ENCODE data around the gene EPS15. TPM values are rescaled to one million over a fixed set of nuclear protein-coding genes. Genes with fewer than 3 reads are reported as not detected.
"Not testable (repeated sequence)": the region's sequence is repeated elsewhere in the genome, so short reads cannot be mapped to it uniquely, and the experiment has no call there.

EPS15 gene
- total RNA-seq, 4 donors from 2014 or later, result 53.5 to 106 (median 74.2) TPM

DNA sequence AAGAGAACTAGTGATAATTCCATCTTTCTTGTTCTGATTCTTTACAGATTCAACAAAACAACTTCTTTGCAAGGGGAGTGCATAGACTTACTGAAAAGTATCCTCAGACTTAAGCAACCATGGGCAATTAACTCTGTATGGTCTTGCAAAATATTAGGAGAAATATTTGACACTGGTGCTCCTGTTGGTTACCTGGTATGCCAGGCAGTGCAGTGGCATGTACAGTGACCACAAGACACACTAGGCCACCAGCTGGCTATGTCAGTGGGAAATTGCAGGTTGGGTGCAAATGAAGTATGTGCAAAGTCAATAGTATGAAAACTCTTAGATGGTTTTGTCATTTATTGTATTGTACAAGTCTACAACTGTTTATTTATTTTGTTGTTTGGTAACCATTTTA, 34.5 kb downstream of the EPS15 start:
- Histone ChIP-seq H3K9me3 (no peaks in the 10 kb centered on the region), H3K4me1 (peaks cover 0 to 49% (median 3%) of the 10 kb centered on the region in 3 donors), H3K27me3 (no peaks in the 10 kb centered on the region), H3K36me3 (peaks cover 0 to 4% of the 10 kb centered on the region in 2 donors), H3K4me3 (no peak overlapping the region), H3K27ac (no peak overlapping the region)
- TF ChIP-seq POLR2AphosphoS5 (IDR thresholded peaks at IDR 0.05), result no peak
- no peak for TF ChIP-seq POLR2A (IDR thresholded peaks at IDR 0.05)
- TF ChIP-seq EP300 (IDR thresholded peaks at IDR 0.05), result no peak
- ATAC-seq, result no peak

DNA sequence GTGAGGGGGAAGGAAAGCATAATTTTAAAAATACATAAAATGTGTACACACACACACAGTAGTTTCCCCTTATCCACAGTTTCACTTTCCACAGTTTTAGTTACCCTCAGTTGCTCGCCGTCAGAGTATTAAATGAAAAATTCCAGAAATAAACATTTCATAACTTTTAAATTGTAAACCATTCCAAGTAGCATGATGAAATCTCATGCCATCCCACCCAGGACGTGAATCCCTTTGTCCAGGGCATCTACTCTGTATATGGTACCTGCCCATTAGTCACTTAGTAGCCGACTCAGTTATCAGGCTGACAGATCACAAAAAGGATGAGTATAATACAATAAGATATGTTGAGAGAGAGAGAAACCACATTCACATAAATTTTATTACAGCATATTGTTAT, 36.2 kb downstream of the EPS15 start:
- no peaks in the 10 kb centered on the region for H3K27me3 ChIP-seq
- no peak for TF ChIP-seq POLR2AphosphoS5 (IDR thresholded peaks at IDR 0.05)
- no peak for TF ChIP-seq EP300 (IDR thresholded peaks at IDR 0.05)
- TF ChIP-seq POLR2A (IDR thresholded peaks at IDR 0.05), result no peak
- TF ChIP-seq, protein P1, sequence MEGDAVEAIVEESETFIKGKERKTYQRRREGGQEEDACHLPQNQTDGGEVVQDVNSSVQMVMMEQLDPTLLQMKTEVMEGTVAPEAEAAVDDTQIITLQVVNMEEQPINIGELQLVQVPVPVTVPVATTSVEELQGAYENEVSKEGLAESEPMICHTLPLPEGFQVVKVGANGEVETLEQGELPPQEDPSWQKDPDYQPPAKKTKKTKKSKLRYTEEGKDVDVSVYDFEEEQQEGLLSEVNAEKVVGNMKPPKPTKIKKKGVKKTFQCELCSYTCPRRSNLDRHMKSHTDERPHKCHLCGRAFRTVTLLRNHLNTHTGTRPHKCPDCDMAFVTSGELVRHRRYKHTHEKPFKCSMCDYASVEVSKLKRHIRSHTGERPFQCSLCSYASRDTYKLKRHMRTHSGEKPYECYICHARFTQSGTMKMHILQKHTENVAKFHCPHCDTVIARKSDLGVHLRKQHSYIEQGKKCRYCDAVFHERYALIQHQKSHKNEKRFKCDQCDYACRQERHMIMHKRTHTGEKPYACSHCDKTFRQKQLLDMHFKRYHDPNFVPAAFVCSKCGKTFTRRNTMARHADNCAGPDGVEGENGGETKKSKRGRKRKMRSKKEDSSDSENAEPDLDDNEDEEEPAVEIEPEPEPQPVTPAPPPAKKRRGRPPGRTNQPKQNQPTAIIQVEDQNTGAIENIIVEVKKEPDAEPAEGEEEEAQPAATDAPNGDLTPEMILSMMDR (IDR thresholded peaks at IDR 0.05), result no peak
- no peaks in the 10 kb centered on the region for H3K9me3 ChIP-seq
- H3K4me3 ChIP-seq, result no peak overlapping the region
- ATAC-seq, result peak; percentile 46
- peak overlapping the region in 2 of 4 donors; percentile 1 to 14 for H3K27ac ChIP-seq
- peaks cover 0 to 34% (median 3%) of the 10 kb centered on the region in 3 donors for H3K4me1 ChIP-seq
- peaks cover 0 to 4% of the 10 kb centered on the region in 2 donors for H3K36me3 ChIP-seq
- 35 to 40% methylated on average over 4 of the region's 4 CpGs for WGBS, 2 donors (ENCODE audit: low coverage in 1 of 2)

DNA sequence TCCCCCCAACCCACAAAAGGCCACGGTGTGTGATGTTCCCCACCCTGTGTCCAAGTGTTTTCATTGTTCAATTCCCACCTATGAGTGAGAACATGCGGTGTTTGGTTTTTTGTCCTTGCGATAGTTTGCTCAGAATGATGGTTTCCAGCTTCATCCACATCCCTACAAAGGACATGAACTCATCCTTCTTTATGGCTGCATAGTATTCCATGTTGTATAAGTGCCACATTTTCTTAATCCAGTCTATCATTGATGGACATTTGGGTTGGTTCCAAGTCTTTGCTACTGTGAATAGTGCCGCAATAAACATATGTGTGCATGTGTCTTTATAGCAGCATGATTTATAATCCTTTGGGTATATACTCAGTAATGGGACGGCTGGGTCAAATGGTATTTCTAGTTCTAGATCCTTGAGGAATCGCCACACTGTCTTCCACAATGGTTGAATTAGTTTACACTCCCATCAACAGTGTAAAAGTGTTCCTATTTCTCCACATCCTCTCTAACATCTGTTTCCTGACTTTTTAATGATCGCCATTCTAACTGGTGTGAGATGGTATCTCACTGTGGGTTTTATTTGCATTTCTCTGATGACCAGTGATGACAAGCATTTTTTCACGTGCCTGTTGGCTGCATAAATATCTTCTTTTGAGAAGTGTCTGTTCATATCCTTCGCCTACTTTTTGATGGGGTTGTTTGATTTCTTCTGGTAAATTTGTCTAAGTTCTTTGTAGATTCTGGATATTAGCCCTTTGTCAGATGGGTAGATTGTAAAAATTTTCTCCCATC, 44.0 kb downstream of the EPS15 start:
- Histone ChIP-seq H3K4me1 (peaks cover 4 to 35% (median 5%) of the 10 kb centered on the region in 3 donors), H3K36me3 (peaks cover 0 to 11% of the 10 kb centered on the region in 2 donors)
- not testable (repeated sequence) for H3K9me3 ChIP-seq, H3K4me3 ChIP-seq, H3K27me3 ChIP-seq, ATAC-seq, H3K27ac ChIP-seq
- WGBS, 2 donors (ENCODE audit: low coverage in 1 of 2), result 81 to 99% methylated on average over 8 of the region's 9 CpGs

DNA sequence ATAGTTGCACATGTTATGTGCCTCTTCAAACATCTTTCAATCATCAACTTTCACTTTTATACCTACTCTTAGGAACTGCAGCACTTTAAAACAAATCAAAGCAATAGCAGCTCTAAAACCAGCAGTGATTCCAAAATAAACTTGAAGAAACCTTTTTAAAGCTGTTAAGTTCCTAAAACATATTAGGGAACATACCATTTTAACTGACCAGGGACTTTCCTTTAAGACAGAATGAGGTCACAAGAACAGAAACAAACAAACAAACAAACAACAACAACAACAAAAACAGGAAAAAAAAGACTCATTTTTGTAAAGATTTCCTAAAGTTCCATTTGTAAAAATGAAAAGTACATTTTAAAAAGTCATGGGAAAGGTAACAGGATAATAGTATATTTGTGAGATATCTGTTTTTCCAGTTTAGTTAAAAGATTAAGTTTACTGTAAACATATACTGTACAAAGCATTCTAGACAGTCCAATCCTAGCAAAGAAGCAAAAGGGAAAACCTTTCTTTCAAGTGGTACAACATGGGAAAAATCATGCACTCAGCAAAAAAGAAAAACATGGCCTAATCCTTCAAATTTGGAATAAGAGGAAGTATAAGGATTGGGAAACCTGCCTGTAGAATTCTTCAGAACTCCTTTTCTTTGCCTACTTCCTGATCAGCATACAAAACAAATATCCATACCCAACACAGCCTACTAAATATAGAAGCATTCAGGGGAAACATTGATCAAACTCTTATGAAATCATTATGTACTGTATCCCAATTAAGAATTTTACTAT, 45.5 kb downstream of the EPS15 start:
- Histone ChIP-seq H3K27me3 (no peaks in the 10 kb centered on the region), H3K27ac (peak overlapping the region in 2 of 4 donors; percentile 23 to 26), H3K4me3 (no peak overlapping the region), H3K9me3 (no peaks in the 10 kb centered on the region), H3K36me3 (peaks cover 0 to 19% of the 10 kb centered on the region in 2 donors), H3K4me1 (peaks cover 4 to 35% (median 5%) of the 10 kb centered on the region in 3 donors)
- ATAC-seq, result no peak
- no peak for TF ChIP-seq POLR2A (IDR thresholded peaks at IDR 0.05)
- no peak for TF ChIP-seq POLR2AphosphoS5 (IDR thresholded peaks at IDR 0.05)
- no peak for TF ChIP-seq EP300 (IDR thresholded peaks at IDR 0.05)
- TF ChIP-seq, protein P1 (IDR thresholded peaks at IDR 0.05), result no peak

DNA sequence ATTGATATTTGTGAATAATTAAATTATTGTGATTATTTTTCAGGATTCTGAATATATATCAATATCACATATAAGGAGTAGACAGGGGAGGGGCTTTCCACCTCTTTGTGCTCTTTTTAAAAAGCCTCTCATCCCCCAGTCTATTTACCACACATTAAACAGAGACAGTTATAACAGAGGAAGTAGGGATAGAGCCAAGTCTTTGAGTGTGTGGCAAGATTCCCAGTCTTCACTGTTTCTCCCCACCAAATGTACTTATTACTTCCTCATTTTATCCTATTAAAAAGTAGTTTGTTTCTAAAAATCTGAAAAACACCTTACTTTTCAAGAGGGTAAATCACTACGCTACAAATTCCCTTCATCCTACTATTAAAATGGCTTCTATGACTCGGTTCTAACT, 46.7 kb downstream of the EPS15 start:
- no peak for ATAC-seq
- H3K36me3 ChIP-seq, result peaks cover 0 to 27% of the 10 kb centered on the region in 2 donors
- H3K9me3 ChIP-seq, result no peaks in the 10 kb centered on the region
- H3K4me1 ChIP-seq, result peaks cover 4 to 35% (median 5%) of the 10 kb centered on the region in 3 donors
- WGBS, 2 donors (ENCODE audit: low coverage in 1 of 2), result 20 to 21% methylated on average over 2 of the region's 2 CpGs
- H3K4me3 ChIP-seq, result no peak overlapping the region
- TF ChIP-seq POLR2A (IDR thresholded peaks at IDR 0.05), result no peak
- no peaks in the 10 kb centered on the region for H3K27me3 ChIP-seq
- H3K27ac ChIP-seq, result peak overlapping the region in 3 of 4 donors; percentile 0 to 28 (median 23)

DNA sequence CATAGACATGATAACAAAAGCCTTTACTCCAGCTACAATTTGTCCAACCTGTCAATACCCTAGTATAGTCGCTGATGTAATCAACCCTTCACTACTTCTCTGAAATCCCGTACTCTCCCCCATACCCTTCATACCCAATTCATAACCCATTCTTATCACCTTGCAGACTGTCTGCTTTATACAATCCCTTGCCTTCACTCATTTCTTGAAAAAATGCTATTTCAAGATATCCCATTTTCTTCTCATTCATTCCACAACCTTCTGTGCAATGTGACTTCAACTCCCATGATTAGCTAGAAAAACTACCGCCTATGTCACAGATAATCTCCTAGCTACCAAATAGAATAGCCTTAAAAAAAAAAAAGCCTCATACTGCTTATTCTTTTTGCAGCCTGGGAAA, 49.5 kb downstream of the EPS15 start:
- H3K27me3 ChIP-seq, result no peaks in the 10 kb centered on the region
- H3K9me3 ChIP-seq, result no peaks in the 10 kb centered on the region
- H3K4me1 ChIP-seq, result peaks cover 4 to 34% (median 5%) of the 10 kb centered on the region in 3 donors
- TF ChIP-seq EP300 (IDR thresholded peaks at IDR 0.05), result no peak
- TF ChIP-seq POLR2AphosphoS5 (IDR thresholded peaks at IDR 0.05), result no peak
- TF ChIP-seq POLR2A (IDR thresholded peaks at IDR 0.05), result no peak
- TF ChIP-seq, protein P1 (IDR thresholded peaks at IDR 0.05), result no peak
- no peak overlapping the region for H3K4me3 ChIP-seq
- H3K27ac ChIP-seq, result no peak overlapping the region
- H3K36me3 ChIP-seq, result peaks cover 0 to 27% of the 10 kb centered on the region in 2 donors
- no peak for ATAC-seq
- 69 to 78% methylated on average over 3 of the region's 3 CpGs for WGBS, 2 donors (ENCODE audit: low coverage in 1 of 2)

Data from gastroesophageal sphincter (tissue), 4 donors.